ENCODE results near the gene CIAO3. TPM values are rescaled to one million over a fixed set of nuclear protein-coding genes. Genes with fewer than 3 reads are reported as not detected.

The CIAO3 gene
- total RNA-seq, 1 experiment from 2014 or later: 50.9 TPM

DNA sequence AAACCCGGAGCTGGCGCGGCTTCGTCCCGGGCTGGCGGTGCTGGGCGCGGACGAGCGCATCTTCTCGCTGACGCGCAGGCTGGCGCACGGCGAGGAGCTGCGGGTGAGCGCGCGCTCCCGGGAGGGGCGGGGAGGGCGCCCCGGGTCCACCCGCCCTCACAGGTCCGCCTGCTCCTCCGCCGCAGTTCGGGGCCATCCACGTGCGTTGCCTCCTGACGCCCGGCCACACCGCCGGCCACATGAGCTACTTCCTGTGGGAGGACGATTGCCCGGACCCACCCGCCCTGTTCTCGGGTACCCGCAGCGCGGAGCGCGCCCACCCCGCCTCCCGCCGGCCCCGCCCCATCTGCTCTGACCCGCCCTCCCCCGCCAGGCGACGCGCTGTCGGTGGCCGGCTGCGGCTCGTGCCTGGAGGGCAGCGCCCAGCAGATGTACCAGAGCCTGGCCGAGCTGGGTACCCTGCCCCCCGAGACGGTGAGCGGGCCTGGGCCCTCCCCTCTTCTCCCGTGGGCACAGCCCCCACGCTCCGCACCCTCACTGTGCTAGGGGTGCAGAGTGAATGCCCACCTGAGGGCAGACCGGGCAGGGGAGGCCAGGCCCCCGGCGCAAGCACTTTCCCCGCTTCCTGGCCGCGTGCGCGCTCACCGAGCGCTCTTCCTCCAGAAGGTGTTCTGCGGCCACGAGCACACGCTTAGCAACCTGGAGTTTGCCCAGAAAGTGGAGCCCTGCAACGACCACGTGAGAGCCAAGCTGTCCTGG, 12.5 kb downstream of the CIAO3 start (continued):
- TF ChIP-seq, protein P1, sequence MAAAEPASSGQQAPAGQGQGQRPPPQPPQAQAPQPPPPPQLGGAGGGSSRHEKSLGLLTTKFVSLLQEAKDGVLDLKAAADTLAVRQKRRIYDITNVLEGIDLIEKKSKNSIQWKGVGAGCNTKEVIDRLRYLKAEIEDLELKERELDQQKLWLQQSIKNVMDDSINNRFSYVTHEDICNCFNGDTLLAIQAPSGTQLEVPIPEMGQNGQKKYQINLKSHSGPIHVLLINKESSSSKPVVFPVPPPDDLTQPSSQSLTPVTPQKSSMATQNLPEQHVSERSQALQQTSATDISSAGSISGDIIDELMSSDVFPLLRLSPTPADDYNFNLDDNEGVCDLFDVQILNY (CRISPR knock-in tag; IDR thresholded peaks at IDR 0.05): no peak
- TF ChIP-seq, protein P2, sequence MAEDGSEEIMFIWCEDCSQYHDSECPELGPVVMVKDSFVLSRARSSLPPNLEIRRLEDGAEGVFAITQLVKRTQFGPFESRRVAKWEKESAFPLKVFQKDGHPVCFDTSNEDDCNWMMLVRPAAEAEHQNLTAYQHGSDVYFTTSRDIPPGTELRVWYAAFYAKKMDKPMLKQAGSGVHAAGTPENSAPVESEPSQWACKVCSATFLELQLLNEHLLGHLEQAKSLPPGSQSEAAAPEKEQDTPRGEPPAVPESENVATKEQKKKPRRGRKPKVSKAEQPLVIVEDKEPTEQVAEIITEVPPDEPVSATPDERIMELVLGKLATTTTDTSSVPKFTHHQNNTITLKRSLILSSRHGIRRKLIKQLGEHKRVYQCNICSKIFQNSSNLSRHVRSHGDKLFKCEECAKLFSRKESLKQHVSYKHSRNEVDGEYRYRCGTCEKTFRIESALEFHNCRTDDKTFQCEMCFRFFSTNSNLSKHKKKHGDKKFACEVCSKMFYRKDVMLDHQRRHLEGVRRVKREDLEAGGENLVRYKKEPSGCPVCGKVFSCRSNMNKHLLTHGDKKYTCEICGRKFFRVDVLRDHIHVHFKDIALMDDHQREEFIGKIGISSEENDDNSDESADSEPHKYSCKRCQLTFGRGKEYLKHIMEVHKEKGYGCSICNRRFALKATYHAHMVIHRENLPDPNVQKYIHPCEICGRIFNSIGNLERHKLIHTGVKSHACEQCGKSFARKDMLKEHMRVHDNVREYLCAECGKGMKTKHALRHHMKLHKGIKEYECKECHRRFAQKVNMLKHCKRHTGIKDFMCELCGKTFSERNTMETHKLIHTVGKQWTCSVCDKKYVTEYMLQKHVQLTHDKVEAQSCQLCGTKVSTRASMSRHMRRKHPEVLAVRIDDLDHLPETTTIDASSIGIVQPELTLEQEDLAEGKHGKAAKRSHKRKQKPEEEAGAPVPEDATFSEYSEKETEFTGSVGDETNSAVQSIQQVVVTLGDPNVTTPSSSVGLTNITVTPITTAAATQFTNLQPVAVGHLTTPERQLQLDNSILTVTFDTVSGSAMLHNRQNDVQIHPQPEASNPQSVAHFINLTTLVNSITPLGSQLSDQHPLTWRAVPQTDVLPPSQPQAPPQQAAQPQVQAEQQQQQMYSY (CRISPR knock-in tag; IDR thresholded peaks at IDR 0.05): no peak
- TF ChIP-seq TP53 (CRISPR knock-in tag; IDR thresholded peaks at IDR 0.05) (no peak), JUN (CRISPR knock-in tag; IDR thresholded peaks at IDR 0.05) (no peak), CREB1 (CRISPR knock-in tag; IDR thresholded peaks at IDR 0.05) (no peak), ZNF232 (CRISPR knock-in tag; IDR thresholded peaks at IDR 0.05) (no peak), TEAD4 (CRISPR knock-in tag; IDR thresholded peaks at IDR 0.05) (no peak), MXD4 (CRISPR knock-in tag; IDR thresholded peaks at IDR 0.05; ENCODE audit: borderline replicate concordance) (no peak), ESRRA (CRISPR knock-in tag; IDR thresholded peaks at IDR 0.05; ENCODE audit: borderline replicate concordance) (no peak), CREM (CRISPR knock-in tag; IDR thresholded peaks at IDR 0.05) (no peak), JAZF1 (CRISPR knock-in tag; IDR thresholded peaks at IDR 0.05) (no peak), EMX1 (CRISPR knock-in tag; IDR thresholded peaks at IDR 0.05) (no peak), ELF4 (CRISPR knock-in tag; IDR thresholded peaks at IDR 0.05; ENCODE audit: low read depth) (no peak), IRF2 (CRISPR knock-in tag; IDR thresholded peaks at IDR 0.05; ENCODE audit: borderline replicate concordance, low read depth) (no peak), OVOL2 (CRISPR knock-in tag; IDR thresholded peaks at IDR 0.05; ENCODE audit: borderline replicate concordance) (no peak)
- TF ChIP-seq, protein P3, sequence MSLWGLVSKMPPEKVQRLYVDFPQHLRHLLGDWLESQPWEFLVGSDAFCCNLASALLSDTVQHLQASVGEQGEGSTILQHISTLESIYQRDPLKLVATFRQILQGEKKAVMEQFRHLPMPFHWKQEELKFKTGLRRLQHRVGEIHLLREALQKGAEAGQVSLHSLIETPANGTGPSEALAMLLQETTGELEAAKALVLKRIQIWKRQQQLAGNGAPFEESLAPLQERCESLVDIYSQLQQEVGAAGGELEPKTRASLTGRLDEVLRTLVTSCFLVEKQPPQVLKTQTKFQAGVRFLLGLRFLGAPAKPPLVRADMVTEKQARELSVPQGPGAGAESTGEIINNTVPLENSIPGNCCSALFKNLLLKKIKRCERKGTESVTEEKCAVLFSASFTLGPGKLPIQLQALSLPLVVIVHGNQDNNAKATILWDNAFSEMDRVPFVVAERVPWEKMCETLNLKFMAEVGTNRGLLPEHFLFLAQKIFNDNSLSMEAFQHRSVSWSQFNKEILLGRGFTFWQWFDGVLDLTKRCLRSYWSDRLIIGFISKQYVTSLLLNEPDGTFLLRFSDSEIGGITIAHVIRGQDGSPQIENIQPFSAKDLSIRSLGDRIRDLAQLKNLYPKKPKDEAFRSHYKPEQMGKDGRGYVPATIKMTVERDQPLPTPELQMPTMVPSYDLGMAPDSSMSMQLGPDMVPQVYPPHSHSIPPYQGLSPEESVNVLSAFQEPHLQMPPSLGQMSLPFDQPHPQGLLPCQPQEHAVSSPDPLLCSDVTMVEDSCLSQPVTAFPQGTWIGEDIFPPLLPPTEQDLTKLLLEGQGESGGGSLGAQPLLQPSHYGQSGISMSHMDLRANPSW (CRISPR knock-in tag; conservative IDR thresholded peaks at IDR 0.05; ENCODE audit: low read depth): no peak
- TF ChIP-seq, protein P4, sequence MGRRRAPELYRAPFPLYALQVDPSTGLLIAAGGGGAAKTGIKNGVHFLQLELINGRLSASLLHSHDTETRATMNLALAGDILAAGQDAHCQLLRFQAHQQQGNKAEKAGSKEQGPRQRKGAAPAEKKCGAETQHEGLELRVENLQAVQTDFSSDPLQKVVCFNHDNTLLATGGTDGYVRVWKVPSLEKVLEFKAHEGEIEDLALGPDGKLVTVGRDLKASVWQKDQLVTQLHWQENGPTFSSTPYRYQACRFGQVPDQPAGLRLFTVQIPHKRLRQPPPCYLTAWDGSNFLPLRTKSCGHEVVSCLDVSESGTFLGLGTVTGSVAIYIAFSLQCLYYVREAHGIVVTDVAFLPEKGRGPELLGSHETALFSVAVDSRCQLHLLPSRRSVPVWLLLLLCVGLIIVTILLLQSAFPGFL (CRISPR knock-in tag; IDR thresholded peaks at IDR 0.05; ENCODE audit: borderline replicate concordance): no peak
- TF ChIP-seq, protein P5, sequence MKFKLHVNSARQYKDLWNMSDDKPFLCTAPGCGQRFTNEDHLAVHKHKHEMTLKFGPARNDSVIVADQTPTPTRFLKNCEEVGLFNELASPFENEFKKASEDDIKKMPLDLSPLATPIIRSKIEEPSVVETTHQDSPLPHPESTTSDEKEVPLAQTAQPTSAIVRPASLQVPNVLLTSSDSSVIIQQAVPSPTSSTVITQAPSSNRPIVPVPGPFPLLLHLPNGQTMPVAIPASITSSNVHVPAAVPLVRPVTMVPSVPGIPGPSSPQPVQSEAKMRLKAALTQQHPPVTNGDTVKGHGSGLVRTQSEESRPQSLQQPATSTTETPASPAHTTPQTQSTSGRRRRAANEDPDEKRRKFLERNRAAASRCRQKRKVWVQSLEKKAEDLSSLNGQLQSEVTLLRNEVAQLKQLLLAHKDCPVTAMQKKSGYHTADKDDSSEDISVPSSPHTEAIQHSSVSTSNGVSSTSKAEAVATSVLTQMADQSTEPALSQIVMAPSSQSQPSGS (CRISPR knock-in tag; IDR thresholded peaks at IDR 0.05; ENCODE audit: borderline replicate concordance, low read depth): no peak
- TF ChIP-seq, protein P6, sequence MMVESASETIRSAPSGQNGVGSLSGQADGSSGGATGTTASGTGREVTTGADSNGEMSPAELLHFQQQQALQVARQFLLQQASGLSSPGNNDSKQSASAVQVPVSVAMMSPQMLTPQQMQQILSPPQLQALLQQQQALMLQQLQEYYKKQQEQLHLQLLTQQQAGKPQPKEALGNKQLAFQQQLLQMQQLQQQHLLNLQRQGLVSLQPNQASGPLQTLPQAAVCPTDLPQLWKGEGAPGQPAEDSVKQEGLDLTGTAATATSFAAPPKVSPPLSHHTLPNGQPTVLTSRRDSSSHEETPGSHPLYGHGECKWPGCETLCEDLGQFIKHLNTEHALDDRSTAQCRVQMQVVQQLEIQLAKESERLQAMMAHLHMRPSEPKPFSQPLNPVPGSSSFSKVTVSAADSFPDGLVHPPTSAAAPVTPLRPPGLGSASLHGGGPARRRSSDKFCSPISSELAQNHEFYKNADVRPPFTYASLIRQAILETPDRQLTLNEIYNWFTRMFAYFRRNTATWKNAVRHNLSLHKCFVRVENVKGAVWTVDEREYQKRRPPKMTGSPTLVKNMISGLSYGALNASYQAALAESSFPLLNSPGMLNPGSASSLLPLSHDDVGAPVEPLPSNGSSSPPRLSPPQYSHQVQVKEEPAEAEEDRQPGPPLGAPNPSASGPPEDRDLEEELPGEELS (CRISPR knock-in tag; IDR thresholded peaks at IDR 0.05): no peak; the same call in 1 of the 2 replicates
- TF ChIP-seq, protein P7, sequence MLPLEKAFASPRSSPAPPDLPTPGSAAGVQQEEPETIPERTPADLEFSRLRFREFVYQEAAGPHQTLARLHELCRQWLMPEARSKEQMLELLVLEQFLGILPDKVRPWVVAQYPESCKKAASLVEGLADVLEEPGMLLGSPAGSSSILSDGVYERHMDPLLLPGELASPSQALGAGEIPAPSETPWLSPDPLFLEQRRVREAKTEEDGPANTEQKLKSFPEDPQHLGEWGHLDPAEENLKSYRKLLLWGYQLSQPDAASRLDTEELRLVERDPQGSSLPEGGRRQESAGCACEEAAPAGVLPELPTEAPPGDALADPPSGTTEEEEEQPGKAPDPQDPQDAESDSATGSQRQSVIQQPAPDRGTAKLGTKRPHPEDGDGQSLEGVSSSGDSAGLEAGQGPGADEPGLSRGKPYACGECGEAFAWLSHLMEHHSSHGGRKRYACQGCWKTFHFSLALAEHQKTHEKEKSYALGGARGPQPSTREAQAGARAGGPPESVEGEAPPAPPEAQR (CRISPR knock-in tag; IDR thresholded peaks at IDR 0.05): no peak
